Right renal pelvis (tissue), 4 donors: ENCODE data around the gene ASTN2. TPM values are rescaled to one million over a fixed set of nuclear protein-coding genes. Genes with fewer than 3 reads are reported as not detected.

ENCODE experiments used
- DNase-seq, 4 donors: peaks; one replicate each; pipeline ENCODE4 v3.0.0-alpha.2; 2013; ENCODE audit warnings: low read depth in 4 of 4, low spot score in 3 of 4, missing footprints in 1 of 4
- polyA plus RNA-seq, 4 donors: library from polyadenylated mRNA; unstranded; fragments of 120-200 nt; gene quantifications; one replicate each; pipeline ENCODE4 v1.2.1, GENCODE V29; 2013; ENCODE audit not compliant: insufficient read length in 4 of 4

The ASTN2 gene
- polyA plus RNA-seq, 4 donors: 15.1 to 17.7 (median 16.1) TPM

DNA sequence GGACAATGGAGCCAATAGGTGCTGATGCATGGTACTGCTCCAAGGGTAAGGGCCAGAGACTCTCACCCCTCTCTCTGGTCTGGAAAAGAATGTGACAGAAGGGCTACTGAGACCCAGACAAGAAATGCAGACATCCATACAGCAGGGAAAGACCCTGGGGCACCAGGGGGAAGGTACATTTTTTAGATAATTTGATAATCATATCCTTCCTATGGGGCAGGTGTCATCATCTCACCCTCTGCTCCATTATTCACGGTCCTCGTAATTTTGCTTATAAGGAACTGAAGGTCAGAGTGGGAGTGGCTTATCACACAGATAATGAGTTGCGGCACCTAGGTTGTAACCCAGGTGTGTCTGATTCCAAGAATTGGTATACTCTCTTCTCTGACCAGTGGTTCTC lies 637.7 kb downstream of the ASTN2 start:
- DNase-seq: no peak

DNA sequence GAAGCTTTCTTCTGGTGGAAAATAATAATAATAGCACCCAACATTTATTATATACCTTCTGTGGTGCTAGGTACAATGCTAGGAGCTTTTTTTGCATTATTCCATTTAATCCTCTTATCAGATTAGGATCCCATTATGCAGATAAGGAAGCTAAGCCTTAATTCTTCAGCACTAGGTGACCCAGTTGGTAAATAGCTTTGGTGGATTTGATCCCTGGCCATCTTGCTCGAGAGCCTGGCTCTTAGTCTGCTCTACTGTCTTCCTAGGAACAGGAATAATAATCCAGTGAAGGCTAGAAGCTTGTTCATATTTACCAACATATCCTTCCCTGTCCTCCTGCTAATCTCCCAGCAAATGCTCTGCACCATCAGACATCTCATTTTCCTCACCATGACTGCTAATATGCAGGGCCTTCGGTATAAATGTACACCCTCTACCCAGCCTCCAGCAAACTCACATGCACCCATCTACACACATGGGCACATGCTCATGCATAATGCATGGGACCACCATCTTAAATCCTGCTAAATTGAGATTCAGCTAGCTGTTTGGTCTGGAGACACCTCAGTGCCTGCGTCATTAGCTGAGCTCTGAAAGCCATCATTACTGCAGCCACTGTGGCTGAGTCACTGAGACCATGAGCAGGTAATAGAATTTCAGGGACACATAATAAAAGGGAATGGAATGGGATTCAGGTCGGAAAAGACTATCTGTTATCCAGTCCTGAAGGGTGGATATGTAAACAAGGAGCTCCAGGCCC lies 640.3 kb downstream of the ASTN2 start:
- no peak for DNase-seq

DNA sequence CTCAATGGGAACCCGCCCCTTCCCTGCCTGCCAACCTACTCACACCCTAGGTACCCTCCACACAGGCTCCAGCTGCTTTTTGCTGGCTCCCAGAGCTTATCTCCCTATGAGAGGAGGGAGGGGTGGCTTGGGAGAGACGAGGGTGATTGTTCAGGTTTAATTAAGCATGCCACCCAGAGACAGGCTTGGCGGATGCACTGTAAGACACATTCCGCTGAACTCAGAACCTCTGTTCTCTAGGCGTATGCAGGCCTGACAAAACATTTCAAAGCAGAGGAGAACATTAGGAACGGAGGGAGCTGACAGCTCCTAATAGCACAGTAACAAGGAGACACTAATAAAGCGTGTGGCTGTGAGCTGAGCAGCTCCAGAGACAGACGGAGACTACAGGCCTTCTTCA lies 647.6 kb downstream of the ASTN2 start:
- DNase-seq: no peak

DNA sequence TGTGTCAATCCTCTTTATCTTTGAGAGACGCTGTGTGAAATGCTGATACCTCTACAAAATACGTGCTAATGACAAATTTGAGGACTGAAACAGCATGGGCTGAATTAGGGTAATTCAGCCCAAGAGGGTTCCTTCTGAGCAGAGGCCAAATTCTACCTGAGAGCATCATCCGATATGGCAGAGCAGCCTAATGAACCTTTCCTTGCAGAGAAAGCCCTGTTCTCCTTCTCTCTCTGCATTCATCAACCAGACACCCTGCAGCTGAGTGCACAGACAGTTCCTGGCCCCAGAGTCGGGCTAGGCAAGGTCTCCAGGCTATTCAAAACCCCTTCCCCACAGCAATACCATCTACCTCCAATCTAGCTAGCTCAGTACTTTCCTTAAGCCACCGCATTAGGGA lies 649.8 kb downstream of the ASTN2 start:
- no peak for DNase-seq

DNA sequence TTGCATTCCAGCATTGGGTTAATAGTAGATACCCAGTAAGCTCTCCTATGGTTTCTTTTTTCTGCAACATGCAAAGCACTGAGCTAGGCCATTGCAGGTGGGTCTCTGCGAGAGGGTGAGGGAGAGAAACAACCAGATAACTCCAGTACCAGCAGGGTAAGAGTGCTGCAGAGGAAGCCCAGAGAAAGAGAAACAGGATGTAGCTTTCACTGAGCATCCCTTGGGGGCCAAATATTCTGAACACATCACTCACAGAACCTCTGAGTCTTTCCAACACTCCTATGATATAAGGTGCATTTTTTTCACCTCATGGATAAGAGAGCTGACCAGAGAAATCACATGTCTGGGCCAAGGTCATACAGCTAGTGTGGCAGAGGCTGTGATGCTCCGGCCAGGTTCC lies 651.1 kb downstream of the ASTN2 start:
- DNase-seq: no peak

DNA sequence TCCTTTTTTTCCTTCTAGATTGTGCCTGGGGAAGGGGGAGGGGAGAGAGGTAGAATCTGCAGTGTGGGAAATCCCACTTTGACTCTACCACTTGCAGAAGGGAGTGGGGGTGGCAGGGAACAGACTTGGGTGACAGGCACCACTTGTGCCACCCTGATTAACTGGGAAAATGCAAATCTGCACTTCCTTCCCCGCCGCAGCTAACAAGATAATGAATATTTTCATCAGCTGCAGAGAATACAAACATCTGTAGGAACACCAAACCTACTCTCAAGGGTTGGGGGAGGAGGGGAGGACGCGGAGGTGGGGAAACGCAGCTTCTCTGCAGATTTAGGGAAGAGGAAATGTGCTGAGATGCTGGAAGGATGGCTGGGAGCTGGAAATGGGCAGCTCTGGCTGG lies 654.2 kb downstream of the ASTN2 start:
- no peak for DNase-seq

DNA sequence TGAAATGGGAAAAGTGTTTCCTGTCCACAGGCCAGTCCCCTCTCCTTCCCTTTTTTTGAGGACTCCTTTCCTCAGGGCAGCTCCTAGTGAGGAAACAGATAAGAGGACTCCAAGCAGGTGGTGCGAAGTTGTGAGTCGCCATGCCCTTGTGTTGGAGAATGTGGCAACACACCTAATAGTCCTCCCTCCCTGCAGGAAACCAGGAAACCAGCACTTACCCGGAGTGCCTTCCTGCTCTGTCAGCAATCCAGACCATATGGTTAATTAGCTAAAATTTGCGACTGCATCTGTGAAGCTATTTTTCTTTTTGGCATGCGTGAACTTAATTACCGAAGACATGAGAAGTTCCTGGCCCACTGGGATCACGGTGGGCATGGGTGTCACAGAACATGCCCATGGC lies 657.8 kb downstream of the ASTN2 start:
- no peak for DNase-seq

DNA sequence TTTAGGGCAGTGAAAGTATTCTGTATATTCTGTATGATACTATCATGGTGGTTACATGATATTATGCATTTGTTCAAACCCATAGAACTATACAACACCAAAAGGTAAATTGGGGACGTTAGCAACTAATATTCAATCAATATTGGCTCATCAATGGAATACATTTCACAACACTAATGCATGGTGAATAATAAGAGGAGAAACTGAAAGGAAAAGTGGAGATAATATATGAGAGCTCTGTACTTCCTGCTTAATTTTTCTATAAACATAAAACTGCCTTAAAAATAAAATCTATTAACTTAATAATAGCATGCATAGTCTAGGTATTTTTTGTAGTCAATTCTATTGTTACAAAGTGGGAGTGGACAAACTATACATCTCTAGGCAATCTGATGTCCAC lies 661.5 kb downstream of the ASTN2 start:
- no peak for DNase-seq

DNA sequence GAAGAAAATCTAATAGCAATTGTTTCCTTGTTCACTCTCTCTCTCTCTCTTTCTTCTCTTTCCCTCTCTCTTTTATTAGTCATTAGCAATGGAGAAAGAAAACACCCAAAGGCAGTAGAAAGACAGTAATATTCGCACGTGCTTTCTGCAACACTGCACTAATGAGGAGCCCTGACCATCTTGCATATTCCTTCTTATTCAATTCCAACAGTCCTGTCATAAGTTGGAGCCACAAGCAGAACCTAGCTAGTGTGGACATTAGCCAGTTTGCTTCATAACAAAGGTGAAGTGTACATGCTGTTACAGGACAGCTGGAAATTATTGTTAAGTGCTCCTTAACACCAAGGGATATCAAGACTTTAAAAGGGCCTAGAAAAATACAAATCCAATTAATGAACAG lies 664.3 kb downstream of the ASTN2 start:
- no peak for DNase-seq

DNA sequence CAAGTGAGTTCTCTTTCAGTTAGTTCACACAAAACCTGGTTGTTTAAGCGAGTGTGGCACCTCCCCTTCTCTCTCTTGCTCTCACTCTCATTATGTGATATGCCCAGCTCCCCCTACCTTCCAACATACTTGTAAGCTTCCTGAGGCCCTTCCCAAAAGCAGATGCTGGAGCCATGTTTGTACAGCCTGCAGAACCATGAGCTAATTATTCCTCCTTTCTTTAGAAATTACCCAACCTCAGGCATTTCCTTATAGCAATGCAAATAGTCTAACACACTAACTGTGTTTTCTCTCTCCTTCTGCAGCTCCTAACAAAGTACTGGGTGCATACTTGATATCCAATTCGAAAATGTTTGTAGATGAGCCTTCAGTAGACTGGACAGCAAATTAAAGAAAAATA lies 665.1 kb downstream of the ASTN2 start:
- no peak for DNase-seq

DNA sequence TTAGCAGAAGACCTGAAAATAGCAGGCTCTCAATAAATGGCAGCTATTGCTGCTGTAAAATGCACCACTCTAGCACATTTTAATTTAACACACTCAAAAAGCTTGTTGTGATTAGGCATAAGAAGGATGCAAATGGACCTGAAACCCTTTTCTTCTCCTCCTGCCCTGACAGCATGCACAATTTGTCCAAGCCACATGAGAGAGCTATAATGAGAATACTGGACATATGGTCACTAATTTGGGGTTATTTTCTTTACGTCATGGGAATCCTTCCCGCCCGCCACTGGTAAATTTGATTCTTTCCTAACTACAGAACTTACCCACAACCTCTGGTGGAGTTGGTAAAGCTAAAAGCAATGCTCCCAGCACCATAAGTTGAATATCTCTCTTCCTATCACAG lies 665.7 kb downstream of the ASTN2 start:
- no peak for DNase-seq

DNA sequence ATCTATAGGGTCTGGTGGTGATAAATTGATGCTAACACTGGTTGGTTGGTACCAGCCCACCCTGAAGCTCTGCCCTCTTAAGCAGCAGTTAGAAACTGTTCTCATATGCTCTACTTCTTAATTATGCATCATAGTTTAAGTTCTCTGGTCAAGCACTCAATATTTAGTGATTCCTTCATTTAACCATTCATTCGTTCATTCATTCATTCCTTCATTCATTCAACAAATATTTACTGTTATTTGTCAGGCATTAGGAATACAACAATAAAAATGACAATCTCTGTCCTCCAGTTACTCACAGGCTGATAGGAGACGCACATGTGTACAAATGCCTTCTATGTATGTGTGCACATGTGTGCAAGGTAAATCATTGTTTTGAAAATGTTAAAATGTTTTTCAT lies 673.1 kb downstream of the ASTN2 start:
- DNase-seq: no peak

DNA sequence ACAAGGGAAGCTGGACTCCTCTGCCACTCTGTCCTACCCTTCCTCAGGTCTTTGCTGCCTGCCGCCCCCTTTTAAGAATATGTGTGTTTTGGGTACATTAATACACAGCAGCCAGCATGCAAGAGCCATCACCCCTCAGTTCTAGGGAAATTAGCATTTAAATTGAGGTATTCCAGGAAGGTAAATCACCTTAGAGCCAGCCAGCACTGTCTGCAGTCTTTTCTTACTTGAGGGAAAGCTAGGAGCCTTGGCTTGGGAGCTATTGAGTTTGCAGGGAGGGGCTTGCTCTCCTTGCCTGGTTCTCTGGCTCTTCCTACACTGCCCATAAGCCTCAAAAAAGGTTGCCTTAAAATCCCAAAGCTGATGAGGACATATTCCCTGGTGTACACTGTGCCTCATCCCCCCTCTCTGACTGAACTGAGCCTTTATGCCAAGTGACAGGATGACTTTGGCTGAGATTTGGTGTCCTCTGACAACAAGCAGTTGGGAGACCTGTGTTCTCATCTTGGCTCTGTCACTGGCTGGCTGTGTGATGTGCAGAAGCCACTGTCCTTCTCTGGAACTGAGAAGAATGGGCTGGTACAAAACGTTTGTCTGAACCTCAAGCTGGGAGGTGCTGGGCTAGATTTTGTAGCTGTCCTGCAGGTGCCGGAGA lies 673.6 kb downstream of the ASTN2 start:
- DNase-seq: no peak

DNA sequence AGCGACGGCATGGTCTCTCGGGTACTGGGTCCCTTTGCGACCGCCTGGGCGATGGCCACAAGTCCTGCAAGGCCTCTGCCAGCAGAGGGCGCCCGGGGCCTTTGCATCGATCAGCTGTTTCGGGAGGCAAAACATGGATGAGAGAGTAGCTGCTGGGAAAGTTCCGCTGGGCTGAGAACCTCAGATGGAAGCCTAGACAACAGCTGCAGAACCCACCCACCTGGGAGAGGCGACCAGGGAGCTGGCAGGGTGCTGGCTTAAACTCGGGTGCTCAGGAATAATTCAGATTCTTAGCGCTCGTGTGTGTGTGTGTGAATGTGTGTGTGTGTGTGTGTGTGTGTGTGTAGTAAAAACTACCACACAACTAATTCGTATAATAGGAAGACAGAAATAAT lies 677.7 kb downstream of the ASTN2 start:
- peak; percentile 57 to 65 (median 60) for DNase-seq

DNA sequence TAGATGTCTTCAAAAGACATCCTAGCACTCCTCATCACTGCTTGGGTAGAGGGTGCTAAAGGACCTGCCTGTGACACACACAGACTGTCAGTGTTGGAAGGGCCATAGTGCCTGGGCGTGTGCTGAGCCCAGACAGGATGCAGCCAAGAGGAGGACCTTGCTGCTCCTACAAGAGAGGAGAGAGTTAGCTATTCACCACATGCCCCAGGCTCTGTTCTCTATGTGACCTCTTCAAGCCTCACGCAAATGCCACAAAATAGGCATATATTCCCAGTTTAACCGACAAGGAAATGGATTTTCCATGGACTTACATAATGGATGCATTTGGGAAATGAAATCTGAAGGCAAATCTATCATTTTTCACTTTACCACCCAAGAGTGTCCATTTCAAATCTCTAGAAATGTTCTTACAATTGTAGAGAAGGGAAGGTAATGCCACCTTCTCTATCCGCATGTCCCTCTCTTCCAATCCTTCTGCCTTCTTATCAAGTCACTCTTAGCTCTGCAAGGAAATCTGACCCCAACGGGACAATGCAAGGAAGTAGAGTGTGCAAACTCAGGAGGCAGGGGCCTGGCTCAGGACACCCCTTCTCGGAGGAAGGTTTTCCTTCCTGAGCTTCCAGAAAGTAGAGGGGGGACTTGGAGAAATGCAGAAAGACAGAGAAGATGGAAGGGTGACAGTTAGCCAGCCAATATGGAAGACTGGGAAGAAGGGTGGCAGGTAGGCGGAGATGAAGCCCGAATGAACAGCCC lies 678.3 kb downstream of the ASTN2 start:
- DNase-seq: no peak

DNA sequence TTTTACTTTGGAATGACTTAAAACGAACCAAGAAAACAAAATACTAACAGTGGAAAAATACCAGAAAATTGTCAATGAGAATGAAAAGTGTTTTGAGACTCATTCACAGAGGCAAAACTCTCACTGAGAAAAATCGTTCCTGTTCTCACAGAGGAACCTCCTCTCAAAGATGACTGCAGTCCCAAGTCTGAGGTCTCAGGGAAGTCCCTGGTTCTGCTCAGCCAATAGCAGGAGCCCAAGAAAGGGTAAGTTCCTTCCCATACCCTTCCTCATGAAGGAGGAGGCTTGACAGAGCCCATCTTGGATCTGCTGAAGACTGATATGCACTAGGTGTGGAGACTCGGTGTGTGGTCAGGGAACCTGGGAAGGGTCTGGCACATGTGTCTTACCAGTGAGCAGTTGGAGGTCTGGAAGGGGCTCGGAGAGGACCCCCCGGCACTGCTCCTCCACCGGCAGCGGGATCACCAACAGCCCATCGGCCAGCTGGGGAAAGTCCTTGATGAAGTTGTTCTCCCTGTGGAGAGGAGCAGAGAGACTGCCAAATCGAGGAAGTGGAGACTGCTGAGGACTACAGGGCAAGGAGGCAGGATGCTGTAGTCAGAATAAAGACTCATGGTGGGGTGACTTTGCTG lies 681.7 kb downstream of the ASTN2 start:
- DNase-seq: no peak

DNA sequence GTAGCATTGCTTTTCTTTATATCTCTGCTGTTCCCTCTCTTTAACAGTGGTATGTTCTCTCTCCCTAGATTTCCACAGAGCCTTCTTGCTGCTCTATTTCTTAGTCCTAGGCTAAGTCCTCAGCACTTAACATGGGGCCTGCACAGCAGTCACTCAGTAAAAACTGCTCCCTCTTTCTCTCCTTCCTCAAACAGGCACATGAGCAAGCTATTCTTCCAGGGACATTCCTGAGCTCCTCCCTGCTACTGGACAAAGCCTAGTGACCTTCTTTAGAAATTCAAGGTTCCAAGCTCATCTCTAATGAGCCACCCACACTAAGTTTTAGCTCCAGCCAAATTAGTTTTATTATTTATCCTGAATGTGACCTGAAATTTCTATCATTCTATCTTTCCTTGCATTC lies 688.3 kb downstream of the ASTN2 start:
- DNase-seq: no peak

DNA sequence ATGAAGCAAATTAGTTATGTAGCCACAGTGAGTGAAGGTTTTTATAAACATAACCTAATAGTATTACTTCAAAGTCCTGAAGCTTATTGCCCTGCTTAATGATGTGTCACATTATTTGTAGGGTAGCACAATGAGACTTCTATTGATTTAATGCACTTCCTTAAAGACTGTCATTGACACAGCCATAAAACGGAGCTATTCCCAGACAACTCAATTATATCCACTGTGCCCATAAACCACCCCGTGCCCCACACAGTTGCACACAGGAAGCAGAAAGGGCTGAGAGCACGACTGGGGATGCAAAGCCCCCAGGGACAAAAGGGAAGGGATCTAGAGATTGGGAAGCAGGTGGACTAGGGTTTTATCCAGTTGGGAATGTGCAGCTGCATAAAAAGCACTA lies 690.7 kb downstream of the ASTN2 start:
- DNase-seq: no peak

DNA sequence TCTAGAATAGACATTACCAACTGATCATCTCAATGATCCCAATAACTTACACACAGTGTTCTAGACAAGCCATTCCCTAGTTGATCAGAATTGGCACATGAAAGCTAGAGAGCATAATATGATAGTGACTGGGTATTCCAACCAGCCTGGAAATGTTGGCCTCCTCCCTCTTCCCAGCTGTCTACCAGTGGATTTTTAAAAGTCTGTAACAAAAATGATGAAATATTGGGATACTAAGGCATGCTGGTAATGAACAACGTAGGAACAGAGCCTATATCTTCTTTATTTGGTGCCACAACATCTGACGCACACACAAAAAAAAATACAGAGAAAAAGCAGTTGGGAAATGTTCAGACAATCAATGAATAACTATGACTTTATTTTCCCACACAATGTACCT lies 692.9 kb downstream of the ASTN2 start:
- DNase-seq: no peak

DNA sequence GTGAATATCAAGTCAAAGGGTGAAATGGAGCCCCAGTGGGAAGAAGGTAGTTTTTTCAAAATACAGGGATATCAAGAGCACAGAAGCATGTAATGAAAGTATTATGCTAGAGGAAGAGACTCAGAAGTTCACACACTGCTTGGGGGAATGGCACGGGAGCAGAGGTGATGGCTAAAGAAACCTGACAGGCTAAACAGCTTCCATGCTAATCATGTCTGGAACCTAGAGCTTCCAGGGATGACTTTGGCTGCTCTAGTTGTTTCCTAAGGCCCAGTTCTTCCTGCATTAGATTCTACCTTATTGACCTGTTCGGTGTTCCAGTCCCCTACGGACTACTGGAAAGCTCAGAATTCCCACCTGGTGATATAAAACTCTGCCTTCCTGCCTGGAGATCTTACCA lies 693.4 kb downstream of the ASTN2 start:
- no peak for DNase-seq

DNA sequence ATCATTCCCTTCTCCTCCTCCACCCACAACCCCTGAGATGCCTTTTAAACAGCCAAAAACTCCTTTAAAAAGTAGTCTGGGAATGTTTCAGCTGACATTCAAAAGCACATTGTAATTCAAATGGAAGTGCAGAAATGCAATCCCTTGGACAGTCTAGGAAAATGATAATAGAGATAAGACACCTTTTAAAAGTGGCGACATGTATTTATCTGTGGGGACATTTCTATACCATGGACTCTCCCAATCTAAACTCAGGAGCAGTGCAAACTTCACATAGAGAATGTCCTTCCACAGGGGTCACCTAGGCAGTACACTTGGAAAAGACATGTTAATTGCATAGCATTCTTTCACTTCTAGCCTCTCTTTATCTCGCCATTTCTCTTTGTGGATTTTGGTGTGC lies 694.7 kb downstream of the ASTN2 start:
- DNase-seq: no peak
